Kidney (tissue), 14 donors: ENCODE results near the gene ZDHHC18. TPM values are rescaled to one million over a fixed set of nuclear protein-coding genes. Genes with fewer than 3 reads are reported as not detected.

ENCODE experiments used
- DNase-seq, 5 donors: peaks; one replicate each; pipeline ENCODE4 v3.0.0-alpha.2; 2013 to 2020
- FAIRE-seq: peaks from 2 replicates; lab custom pipeline; 2012; peaks lifted over from hg19 to GRCh38; lab: Jason Lieb, UNC
- H3K27ac ChIP-seq, 2 donors: one replicate each; pipeline ENCODE4 v1.7.0; 2013; ENCODE audit warnings: low read depth in 2 of 2, low read length in 2 of 2, inconsistent platforms in 1 of 2
- H3K27me3 ChIP-seq: one replicate; pipeline ENCODE4 v1.7.1; 2013; ENCODE audit warnings: low read length, inconsistent platforms; ENCODE audit not compliant: control insufficient read depth, insufficient read depth
- H3K36me3 ChIP-seq, 3 donors: one replicate each; pipeline versions ENCODE4 v1.7.0 to v1.7.1; 2013; ENCODE audit warnings: low read length in 3 of 3, control low read depth in 1 of 3, inconsistent platforms in 1 of 3; ENCODE audit not compliant: insufficient read depth in 3 of 3, control insufficient read depth in 2 of 3
- H3K4me1 ChIP-seq, 3 donors: one replicate each; pipeline versions ENCODE4 v1.7.0 to v1.7.1; 2013; ENCODE audit warnings: low read length in 3 of 3, inconsistent platforms in 1 of 3, low read depth in 1 of 3; ENCODE audit not compliant: control insufficient read depth in 2 of 3, insufficient read depth in 2 of 3
- H3K4me3 ChIP-seq, 3 donors: one replicate each; pipeline versions ENCODE4 v1.7.0 to v1.8.1; 2013; ENCODE audit warnings: low read length in 3 of 3, control low read depth in 1 of 3, inconsistent platforms in 1 of 3
- H3K9ac ChIP-seq, 3 donors: one replicate each; pipeline versions ENCODE4 v1.7.0 to v1.7.1; 2013; ENCODE audit warnings: low read length in 3 of 3, control low read depth in 1 of 3, inconsistent platforms in 1 of 3
- H3K9me3 ChIP-seq, 3 donors: one replicate each; pipeline versions ENCODE4 v1.7.0 to v1.7.1; 2013; ENCODE audit warnings: low read length in 3 of 3, control low read depth in 1 of 3, inconsistent platforms in 1 of 3; ENCODE audit not compliant: control insufficient read depth in 2 of 3, insufficient read depth in 1 of 3
- CTCF ChIP-seq: IDR thresholded peaks from 3 replicates; pipeline ENCODE4 v1.5.1; 2012; ENCODE audit warnings: mild to moderate bottlenecking, moderate library complexity, borderline replicate concordance; ENCODE audit not compliant: insufficient read depth; ENCODE audit errors: extremely low read depth
- intact Hi-C: fragments of 100-400 bp; cut with DNase I; formaldehyde crosslinking; loops from one replicate; pipeline ENCODE4 v1.11.1; 2022
- polyA plus RNA-seq: library from polyadenylated mRNA; stranded (reverse); fragments of 350-450 nt; fragmentation: Illumina TruSeq; extraction: RNeasy Lipid Tissue Mini Kit (QIAGEN cat#74804); gene quantifications from one replicate; pipeline ENCODE4 v1.2.3, GENCODE V29; 2014; ENCODE audit warnings: low read depth, low replicate concordance; ENCODE audit not compliant: insufficient read depth
- total RNA-seq: library from RNA; stranded (reverse); fragmentation: NEBNext Ultra II Directional; extraction: Animal tissue kit (Norgen Biotek cat#: 25700); gene quantifications from one replicate; pipeline ENCODE4 v1.2.1, GENCODE V29; 2021
- donor health status: control.
- donor health status: control.
- donor health status: control.
- donor health status: control.
- donor health status: control.
- donor health status: DM: yes; HTN: yes; CAD: no.
- donor health status: Normal renal cell carcinoma (clear cell type).

Gene ZDHHC18
- total and polyA plus RNA-seq, 2 donors from 2014 or later, result 6.7 to 15.6 TPM

- H3K4me1 ChIP-seq, result no peaks in the 10 kb centered on the region
- TF ChIP-seq CTCF, result no peak
- intact Hi-C loops, result no loop called here
- FAIRE-seq, result no peak
- no peak overlapping the region for H3K9ac ChIP-seq
- no peak overlapping the region for H3K4me3 ChIP-seq
- H3K9me3 ChIP-seq, result no peaks in the 10 kb centered on the region
- no peak overlapping the region for H3K27ac ChIP-seq
- no peaks in the 10 kb centered on the region for H3K27me3 ChIP-seq
- H3K36me3 ChIP-seq, result peaks cover 3 to 15% (median 13%) of the 10 kb centered on the region in 3 donors
- DNase-seq, result no peak
Observed at GRCh38 chr1:26838474-26839338, 12.2 kb downstream of the ZDHHC18 start.

- H3K27ac ChIP-seq, result no peak overlapping the region
- H3K9me3 ChIP-seq, result no peaks in the 10 kb centered on the region
- intact Hi-C loops, result no loop called here
- H3K4me1 ChIP-seq, result no peaks in the 10 kb centered on the region
- H3K4me3 ChIP-seq, result no peak overlapping the region
- TF ChIP-seq CTCF, result no peak
- no peak for DNase-seq
- H3K36me3 ChIP-seq, result peaks cover 1 to 17% (median 12%) of the 10 kb centered on the region in 3 donors
- H3K27me3 ChIP-seq, result no peaks in the 10 kb centered on the region
- no peak overlapping the region for H3K9ac ChIP-seq
- FAIRE-seq, result no peak
Observed at GRCh38 chr1:26839339-26839722, 12.8 kb downstream of the ZDHHC18 start.

GRCh38 chr1:26839779-26840178 lies 13.3 kb downstream of the ZDHHC18 start:
- FAIRE-seq, result no peak

More at GRCh38 chr1:26839779-26840178, 13.3 kb downstream of the ZDHHC18 start:
- TF ChIP-seq CTCF, result no peak
- H3K27ac ChIP-seq, result no peak overlapping the region
- H3K27me3 ChIP-seq, result no peaks in the 10 kb centered on the region
- H3K9me3 ChIP-seq, result no peaks in the 10 kb centered on the region
- H3K4me3 ChIP-seq, result no peak overlapping the region
- H3K4me1 ChIP-seq, result no peaks in the 10 kb centered on the region
- H3K36me3 ChIP-seq, result peaks cover 0 to 17% (median 8%) of the 10 kb centered on the region in 3 donors
- no peak overlapping the region for H3K9ac ChIP-seq
- no peak for DNase-seq
- intact Hi-C loops, result no loop called here
